Measurements from ENCODE around the gene MARCHF10. TPM values are rescaled to one million over a fixed set of nuclear protein-coding genes. Genes with fewer than 3 reads are reported as not detected.

The MARCHF10 gene
- total and polyA plus RNA-seq, 4 donors, result not detected

DNA sequence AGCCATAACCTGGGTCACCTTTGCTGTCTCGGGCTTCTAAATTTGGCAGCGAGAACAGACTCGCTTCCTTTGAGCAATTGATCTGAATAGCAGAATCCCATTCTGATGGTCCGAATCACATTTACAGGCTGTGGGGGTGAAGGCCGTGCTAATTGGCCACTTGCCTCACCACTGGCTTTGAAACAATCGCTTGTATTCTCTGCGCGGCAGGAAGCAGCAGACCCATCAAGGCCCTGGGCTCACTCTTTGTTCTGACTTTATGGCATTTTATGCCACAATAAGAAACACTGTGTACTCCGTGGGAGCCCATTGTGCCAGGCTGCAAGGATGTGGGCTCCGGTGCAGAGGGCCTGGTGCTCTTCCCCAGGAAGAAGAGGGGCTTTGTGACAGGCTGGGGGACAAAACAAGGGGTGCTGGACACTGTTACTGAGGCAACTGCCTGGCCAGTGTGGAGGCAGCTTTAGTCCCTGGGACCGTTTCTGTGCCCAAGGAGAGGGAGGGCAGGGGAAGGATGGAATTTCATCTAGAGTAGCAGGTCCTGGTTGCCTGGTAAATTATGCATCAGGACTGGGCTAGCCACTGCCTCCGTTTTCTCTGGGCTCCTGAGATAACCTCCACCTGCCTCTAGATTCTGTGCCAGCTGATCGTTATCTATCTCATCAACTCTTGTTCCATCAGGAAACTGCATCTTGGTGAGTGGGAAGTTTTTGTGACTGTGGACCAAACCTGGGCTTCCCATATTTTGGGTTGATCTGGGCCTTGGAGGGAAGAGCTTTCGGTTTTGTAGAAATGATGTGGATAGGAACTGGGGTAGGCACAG is 102.1 kb downstream of the MARCHF10 start:
- no peak overlapping the region for H3K4me3 ChIP-seq (ENCODE audit: low read length in 2 of 2)
- intact Hi-C loops (cut with DNase I), result loop anchor here (10.0 kb wide), 3 partner anchors 369 to 909 kb away; no protein-coding TSS in a partner anchor
- no peak for ATAC-seq (ENCODE audit: low FRiP score)
- no peaks in the 10 kb centered on the region for H3K27me3 ChIP-seq (ENCODE audit: control insufficient read depth in 1 of 2, insufficient read depth in 2 of 2, low read length in 1 of 2)
- H3K36me3 ChIP-seq (ENCODE audit: control insufficient read depth in 1 of 2, insufficient read depth in 2 of 2, low read length in 1 of 2), result no peaks in the 10 kb centered on the region
- no peaks in the 10 kb centered on the region for H3K4me1 ChIP-seq (ENCODE audit: control insufficient read depth in 1 of 2, insufficient read depth in 2 of 2, low read length in 2 of 2)
- H3K27ac ChIP-seq (ENCODE audit: low read depth in 1 of 2, low read length in 2 of 2), result no peak overlapping the region
- 31 to 34% methylated on average over 14 of the region's 14 CpGs for WGBS, 2 donors
- no peaks in the 10 kb centered on the region for H3K9me3 ChIP-seq (ENCODE audit: control insufficient read depth, low read length)
- peak in 1 of 2 donors; percentile 46 for DNase-seq

DNA sequence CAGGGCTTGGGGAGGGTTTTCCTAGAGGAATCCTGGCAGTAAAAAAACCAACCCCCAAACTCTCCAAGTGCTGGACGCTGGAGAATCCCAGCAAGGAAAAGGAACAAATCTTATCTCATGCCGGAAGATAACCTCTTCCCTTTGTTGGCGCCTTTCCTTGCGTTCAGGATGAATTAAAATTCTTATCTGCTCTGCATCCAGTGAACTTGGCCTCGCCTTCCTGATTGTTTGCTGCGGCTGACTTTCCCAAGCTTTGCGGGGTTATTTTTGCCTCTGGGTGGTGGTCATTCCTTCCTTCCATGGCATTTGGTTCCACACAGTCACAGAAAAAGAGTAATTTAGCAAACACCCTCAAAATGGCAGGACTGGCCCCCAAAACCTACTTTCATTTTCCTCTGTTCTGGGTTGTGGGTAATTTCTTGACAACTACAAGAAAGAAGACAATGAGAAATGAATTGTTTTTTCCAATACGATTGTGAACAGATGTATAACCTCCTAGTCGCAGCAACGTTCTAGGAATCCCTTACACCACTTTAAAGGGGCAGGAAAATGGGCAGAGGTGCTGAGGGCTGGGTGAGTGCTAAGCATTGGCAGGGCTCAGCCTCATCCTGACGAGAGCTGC is 102.8 kb downstream of the MARCHF10 start:
- DNase-seq (peak in 1 of 2 donors; percentile 6), ATAC-seq (ENCODE audit: low FRiP score) (no peak)
- no peaks in the 10 kb centered on the region for H3K36me3 ChIP-seq (ENCODE audit: control insufficient read depth in 1 of 2, insufficient read depth in 2 of 2, low read length in 1 of 2)
- H3K27ac ChIP-seq (ENCODE audit: low read depth in 1 of 2, low read length in 2 of 2), result no peak overlapping the region
- H3K4me3 ChIP-seq (ENCODE audit: low read length in 2 of 2), result no peak overlapping the region
- intact Hi-C loops (cut with DNase I), result loop anchor here (10.0 kb wide), 3 partner anchors 370 to 910 kb away; no protein-coding TSS in a partner anchor
- no peaks in the 10 kb centered on the region for H3K9me3 ChIP-seq (ENCODE audit: control insufficient read depth, low read length)
- no peaks in the 10 kb centered on the region for H3K27me3 ChIP-seq (ENCODE audit: control insufficient read depth in 1 of 2, insufficient read depth in 2 of 2, low read length in 1 of 2)
- H3K4me1 ChIP-seq (ENCODE audit: control insufficient read depth in 1 of 2, insufficient read depth in 2 of 2, low read length in 2 of 2), result no peaks in the 10 kb centered on the region
- 6 to 13% methylated on average over 11 of the region's 11 CpGs for WGBS, 2 donors

- intact Hi-C loops (cut with DNase I), result loop anchor here (10.0 kb wide), 3 partner anchors 370 to 910 kb away; no protein-coding TSS in a partner anchor
- H3K4me1 ChIP-seq (ENCODE audit: control insufficient read depth in 1 of 2, insufficient read depth in 2 of 2, low read length in 2 of 2), result no peaks in the 10 kb centered on the region
- no peaks in the 10 kb centered on the region for H3K9me3 ChIP-seq (ENCODE audit: control insufficient read depth, low read length)
- ATAC-seq (ENCODE audit: low FRiP score) (peak; percentile 9), DNase-seq (peak in 1 of 2 donors; percentile 80)
- H3K4me3 ChIP-seq (ENCODE audit: low read length in 2 of 2), result peak overlapping the region; percentile 50 to 81
- no peaks in the 10 kb centered on the region for H3K27me3 ChIP-seq (ENCODE audit: control insufficient read depth in 1 of 2, insufficient read depth in 2 of 2, low read length in 1 of 2)
- 2% methylated on average over 31 of the region's 31 CpGs for whole genome bisulfite sequencing, 2 donors
- H3K36me3 ChIP-seq (ENCODE audit: control insufficient read depth in 1 of 2, insufficient read depth in 2 of 2, low read length in 1 of 2), result no peaks in the 10 kb centered on the region
- H3K27ac ChIP-seq (ENCODE audit: low read depth in 1 of 2, low read length in 2 of 2), result no peak overlapping the region
Observed at GRCh38 chr17:62704381-62704971, 103.6 kb downstream of the MARCHF10 start.

- no peaks in the 10 kb centered on the region for H3K9me3 ChIP-seq (ENCODE audit: control insufficient read depth, low read length)
- intact Hi-C loops (cut with DNase I), result loop anchor here (1.0 to 10.0 kb wide), 5 partner anchors 264 to 911 kb away; no protein-coding TSS in a partner anchor
- H3K4me3 ChIP-seq (ENCODE audit: low read length in 2 of 2), result peak overlapping the region; percentile 50 to 81
- peak; percentile 91 for ATAC-seq (ENCODE audit: low FRiP score)
- H3K27me3 ChIP-seq (ENCODE audit: control insufficient read depth in 1 of 2, insufficient read depth in 2 of 2, low read length in 1 of 2), result no peaks in the 10 kb centered on the region
- no peaks in the 10 kb centered on the region for H3K4me1 ChIP-seq (ENCODE audit: control insufficient read depth in 1 of 2, insufficient read depth in 2 of 2, low read length in 2 of 2)
- no peak overlapping the region for H3K27ac ChIP-seq (ENCODE audit: low read depth in 1 of 2, low read length in 2 of 2)
- WGBS, 2 donors, result 0 to 1% methylated on average over 60 to 80 of the region's 80 CpGs
- no peaks in the 10 kb centered on the region for H3K36me3 ChIP-seq (ENCODE audit: control insufficient read depth in 1 of 2, insufficient read depth in 2 of 2, low read length in 1 of 2)
- DNase-seq, result peak; percentile 81 to 91
Observed at GRCh38 chr17:62703776-62704380, 104.2 kb downstream of the MARCHF10 start.

GRCh38 chr17:62703261-62703775 is 104.8 kb downstream of the MARCHF10 start:
- intact Hi-C loops (cut with DNase I), result loop anchor here (1.0 to 10.0 kb wide), 5 partner anchors 265 to 911 kb away; no protein-coding TSS in a partner anchor
- no peaks in the 10 kb centered on the region for H3K9me3 ChIP-seq (ENCODE audit: control insufficient read depth, low read length)
- no peak overlapping the region for H3K4me3 ChIP-seq (ENCODE audit: low read length in 2 of 2)
- no peaks in the 10 kb centered on the region for H3K4me1 ChIP-seq (ENCODE audit: control insufficient read depth in 1 of 2, insufficient read depth in 2 of 2, low read length in 2 of 2)
- ATAC-seq (ENCODE audit: low FRiP score) (peak; percentile 61), DNase-seq (peak; percentile 82 to 83)
- no peaks in the 10 kb centered on the region for H3K27me3 ChIP-seq (ENCODE audit: control insufficient read depth in 1 of 2, insufficient read depth in 2 of 2, low read length in 1 of 2)
- 9 to 10% methylated on average over 16 of the region's 16 CpGs for WGBS, 2 donors
- no peak overlapping the region for H3K27ac ChIP-seq (ENCODE audit: low read depth in 1 of 2, low read length in 2 of 2)
- no peaks in the 10 kb centered on the region for H3K36me3 ChIP-seq (ENCODE audit: control insufficient read depth in 1 of 2, insufficient read depth in 2 of 2, low read length in 1 of 2)

GRCh38 chr17:62702746-62703260 is 105.3 kb downstream of the MARCHF10 start:
- DNase-seq, result no peak
- Histone ChIP-seq H3K4me3 (ENCODE audit: low read length in 2 of 2) (no peak overlapping the region), H3K36me3 (ENCODE audit: control insufficient read depth in 1 of 2, insufficient read depth in 2 of 2, low read length in 1 of 2) (no peaks in the 10 kb centered on the region), H3K27me3 (ENCODE audit: control insufficient read depth in 1 of 2, insufficient read depth in 2 of 2, low read length in 1 of 2) (no peaks in the 10 kb centered on the region), H3K9me3 (ENCODE audit: control insufficient read depth, low read length) (no peaks in the 10 kb centered on the region), H3K4me1 (ENCODE audit: control insufficient read depth in 1 of 2, insufficient read depth in 2 of 2, low read length in 2 of 2) (no peaks in the 10 kb centered on the region), H3K27ac (ENCODE audit: low read depth in 1 of 2, low read length in 2 of 2) (no peak overlapping the region)
- intact Hi-C loops (cut with DNase I), result loop anchor here (1.0 to 10.0 kb wide), 5 partner anchors 265 to 912 kb away; no protein-coding TSS in a partner anchor
- peak; percentile 1 for ATAC-seq (ENCODE audit: low FRiP score)
- WGBS, 2 donors, result 62 to 63% methylated on average over 6 of the region's 6 CpGs

DNA sequence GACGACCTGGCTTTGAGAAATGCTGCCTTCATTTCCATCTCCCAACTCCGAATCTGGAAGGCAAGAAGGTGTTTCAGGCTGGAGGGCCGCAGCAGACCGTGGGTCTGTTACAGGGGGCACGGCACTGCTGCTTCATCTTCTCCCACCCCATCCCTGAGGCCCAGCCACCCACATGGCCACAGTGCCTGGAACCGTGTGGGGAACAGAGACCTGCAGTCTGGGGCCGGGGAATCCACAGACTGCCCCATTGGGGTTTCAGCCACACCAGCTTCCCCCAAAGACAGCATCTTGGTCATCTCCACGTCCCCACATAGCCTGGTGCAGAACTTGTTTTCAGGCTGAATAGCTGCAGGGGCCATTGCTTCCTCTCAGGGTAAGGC is 106.4 kb downstream of the MARCHF10 start:
- DNase-seq (peak in 1 of 2 donors; percentile 56), ATAC-seq (ENCODE audit: low FRiP score) (no peak)
- no peaks in the 10 kb centered on the region for H3K36me3 ChIP-seq (ENCODE audit: control insufficient read depth in 1 of 2, insufficient read depth in 2 of 2, low read length in 1 of 2)
- no peak overlapping the region for H3K27ac ChIP-seq (ENCODE audit: low read depth in 1 of 2, low read length in 2 of 2)
- no peaks in the 10 kb centered on the region for H3K4me1 ChIP-seq (ENCODE audit: control insufficient read depth in 1 of 2, insufficient read depth in 2 of 2, low read length in 2 of 2)
- 87 to 88% methylated on average over 8 of the region's 8 CpGs for WGBS, 2 donors
- intact Hi-C loops (cut with DNase I), result loop anchor here (2.0 to 10.0 kb wide), 4 partner anchors 269 to 913 kb away; no protein-coding TSS in a partner anchor
- no peaks in the 10 kb centered on the region for H3K9me3 ChIP-seq (ENCODE audit: control insufficient read depth, low read length)
- no peak overlapping the region for H3K4me3 ChIP-seq (ENCODE audit: low read length in 2 of 2)
- no peaks in the 10 kb centered on the region for H3K27me3 ChIP-seq (ENCODE audit: control insufficient read depth in 1 of 2, insufficient read depth in 2 of 2, low read length in 1 of 2)

Data from aorta (tissue), 5 donors.